ENCODE results near the gene CYBA. TPM values are rescaled to one million over a fixed set of nuclear protein-coding genes. Genes with fewer than 3 reads are reported as not detected.

Gene CYBA
- total and polyA plus RNA-seq, 2 of the 4 experiments (the other 2 are of a cell fraction): 65.6 to 169 TPM

DNA sequence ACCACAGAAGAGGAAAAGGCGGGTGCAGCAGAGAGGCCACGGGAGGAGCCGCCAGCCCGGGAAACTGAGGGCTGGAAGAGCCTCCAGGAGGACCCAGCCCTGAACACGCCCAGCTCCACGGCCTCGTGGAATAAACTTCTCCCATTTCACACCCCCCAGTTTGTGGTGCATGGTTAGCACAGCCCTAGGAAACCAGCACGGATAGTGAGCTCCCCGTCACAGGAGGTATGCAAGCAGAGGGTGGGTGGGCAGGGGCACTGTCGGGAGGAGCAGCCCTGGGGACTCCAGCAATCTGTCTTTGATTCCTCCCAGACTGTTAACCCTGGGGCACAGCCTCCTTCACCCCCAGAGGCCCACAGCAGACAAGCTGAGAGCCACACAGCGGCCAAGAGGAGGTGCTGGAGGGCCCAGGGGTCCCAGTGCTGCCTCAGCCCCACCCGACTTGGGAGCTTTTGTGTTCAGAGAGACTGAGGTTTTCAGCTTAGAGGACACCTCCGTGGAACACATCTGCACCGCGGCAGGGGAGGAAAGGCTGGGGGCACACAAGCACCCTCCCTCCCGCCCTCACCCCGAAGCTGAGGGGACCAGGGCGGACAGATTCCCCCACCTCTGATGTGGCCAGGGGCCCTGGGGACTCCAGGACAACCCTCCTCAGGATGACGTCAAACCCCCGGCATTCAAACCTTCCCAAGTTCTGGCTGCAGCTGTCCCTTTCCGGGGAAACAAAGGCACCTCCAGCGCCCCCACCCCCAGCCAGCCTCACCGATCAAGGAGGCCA, 14.2 kb downstream of the CYBA start:
- peaks cover 5% of the 10 kb centered on the region for H4K20me1 ChIP-seq (ENCODE audit: insufficient read depth, low read length)
- CTCF ChIA-PET: no interaction called here

More for the DNA sequence above, 14.2 kb downstream of the CYBA start:
- no peak overlapping the region for H2BK120ac ChIP-seq (ENCODE audit: low read depth, low read length)
- dilution Hi-C loops (cut with HindIII; ENCODE audit: low sequenced_read_pairs, unreplicated experiment): no loop called here
- H3K14ac ChIP-seq (replicated peaks; ENCODE audit: low read depth, low read length): no peak overlapping the region
- H3K79me1 ChIP-seq (ENCODE audit: low read depth in 1 of 2, low read length in 2 of 2): no peaks in the 10 kb centered on the region
- peaks cover 11% of the 10 kb centered on the region for H3K4me1 ChIP-seq (ENCODE audit: control insufficient read depth, insufficient read depth, low read length)
- no peak overlapping the region for H2AK9ac ChIP-seq (replicated peaks; ENCODE audit: low read depth, low read length, poor library complexity)
- no peak overlapping the region for H3K9ac ChIP-seq (ENCODE audit: low read depth, low read length)
- no peak overlapping the region for H4K5ac ChIP-seq (ENCODE audit: low read depth, low read length)
- H4K8ac ChIP-seq (ENCODE audit: low read depth in 2 of 2, low read length in 2 of 2): no peak overlapping the region
- DNase-seq (peak; percentile 6), ATAC-seq (ENCODE audit: low read depth) (no peak)
- no peaks in the 10 kb centered on the region for H3K9me3 ChIP-seq (ENCODE audit: control insufficient read depth, insufficient read depth, low read length)
- no peak overlapping the region for H2BK20ac ChIP-seq (ENCODE audit: low read depth, low read length)
- no peak overlapping the region for H2BK15ac ChIP-seq (ENCODE audit: low read depth, low read length)
- H3K9me1 ChIP-seq (ENCODE audit: insufficient read depth, low read length): peaks cover 2% of the 10 kb centered on the region; the same call in 1 of the 2 replicates
- H4K91ac ChIP-seq (ENCODE audit: insufficient read depth, low read depth, low read length): no peak overlapping the region
- WGBS, 2 experiments (ENCODE audit: extremely low coverage in 2 of 2, insufficient read length in 1 of 2): no CpG with 5 or more reads among the region's 23 CpGs
- no TSS peak for BruUV-seq (replicated peaks)
- intact Hi-C loops (cut with micrococcal nuclease): no loop called here
- in situ Hi-C loops (cut with MboI; ENCODE audit: low sequenced_read_pairs): no loop called here
- H3K4me3 ChIP-seq (ENCODE audit: insufficient read depth, low read depth, low read length): no peak overlapping the region
- H3K36me3 ChIP-seq (ENCODE audit: control insufficient read depth, insufficient read depth, low read length): peaks cover 13% of the 10 kb centered on the region; the same call in 1 of the 2 replicates
- H3K27me3 ChIP-seq (ENCODE audit: control insufficient read depth, insufficient read depth, low read length): peaks cover 27% of the 10 kb centered on the region
- no peak overlapping the region for H3K4ac ChIP-seq (ENCODE audit: low read depth, low read length)
- no peak overlapping the region for H2AK5ac ChIP-seq (ENCODE audit: low read depth, low read length)
- H3K27ac ChIP-seq (ENCODE audit: insufficient read depth, low read length): no peak overlapping the region
- no peak overlapping the region for H3K18ac ChIP-seq (ENCODE audit: low read depth, low read length)
- H2AFZ ChIP-seq (replicated peaks; ENCODE audit: low read length, poor library complexity): peak overlapping the region; percentile 63
- no peak overlapping the region for H3K56ac ChIP-seq (ENCODE audit: extremely low read depth, insufficient read depth, low read length)
- H3K4me2 ChIP-seq (ENCODE audit: low read depth, low read length): no peak overlapping the region
- no peak overlapping the region for H2BK5ac ChIP-seq (ENCODE audit: low read depth, low read length, poor library complexity, severe bottlenecking)
- no peak for TF ChIP-seq POLR2A (IDR thresholded peaks at IDR 0.05; ENCODE audit: low read depth, low read length)
- POLR2A ChIA-PET (ENCODE audit: unreplicated experiment): no interaction called here
- H3K23ac ChIP-seq (ENCODE audit: low read depth, low read length): no peak overlapping the region

All from IMR-90 (cell line).